ENCODE measurements around the gene BABAM2. TPM values are rescaled to one million over a fixed set of nuclear protein-coding genes. Genes with fewer than 3 reads are reported as not detected.

The BABAM2 gene
- total and polyA plus RNA-seq, 10 of the 15 experiments (the other 5 are each of a cell fraction or from before 2014, with no cell fraction given), result 30.7 to 59.9 (median 44.5) TPM

- DNase-seq (ENCODE audit: low read depth, low spot score), result no peak
- POLR2A ChIA-PET, result no interaction called here
- SMC1A ChIA-PET (ENCODE audit: uncharacterized antibody, unreplicated experiment), result interaction anchor here (0.6 kb wide), 1 partner anchor 168 kb away, joined by 3 read pairs; no protein-coding TSS in a partner anchor
- Histone ChIP-seq H3K4me1 (ENCODE audit: control insufficient read depth, insufficient read depth, low read length) (peaks cover 13% of the 10 kb centered on the region), H3K9ac (ENCODE audit: control insufficient read depth, insufficient read depth, low read length) (no peak overlapping the region), H3K36me3 (ENCODE audit: control insufficient read depth in 2 of 2, insufficient read depth in 2 of 2, low read length in 1 of 2) (no peaks in the 10 kb centered on the region), H3K79me2 (ENCODE audit: control insufficient read depth, insufficient read depth, low read length) (no peaks in the 10 kb centered on the region), H4K20me1 (ENCODE audit: control insufficient read depth, insufficient read depth) (no peaks in the 10 kb centered on the region), H2AFZ (ENCODE audit: control insufficient read depth, low read depth, low read length) (no peak overlapping the region), H3K27ac (ENCODE audit: control insufficient read depth, insufficient read depth) (no peak overlapping the region), H3K4me3 (no peak overlapping the region), H3K9me3 (replicated peaks; ENCODE audit: control insufficient read depth, insufficient read depth, low read length) (no peaks in the 10 kb centered on the region), H3K27me3 (replicated peaks in 1 of 2; ENCODE audit: control insufficient read depth in 2 of 2, insufficient read depth in 2 of 2, low read length in 1 of 2) (no peaks in the 10 kb centered on the region), H3K4me2 (ENCODE audit: control insufficient read depth, insufficient read depth) (no peak overlapping the region)
- in situ Hi-C loops (cut with MboI) (no loop called here), intact Hi-C loops (cut with micrococcal nuclease; ENCODE audit: unreplicated experiment) (no loop called here)
- no TSS peak for BruUV-seq (replicated peaks)
- 70% methylated on average over 2 of the region's 2 CpGs for WGBS (ENCODE audit: insufficient coverage, insufficient replicate concordance, low lambda C conversion rate, missing lambda C conversion rate)
- CTCF ChIA-PET, result no interaction called here
- RAD21 ChIA-PET (ENCODE audit: unreplicated experiment), result no interaction called here
- no peak for FAIRE-seq
- no peak for ATAC-seq
- TF ChIP-seq KDM1A (IDR thresholded peaks at IDR 0.05; ENCODE audit: borderline replicate concordance) (no peak), EGR1 (IDR thresholded peaks at IDR 0.05; ENCODE audit: borderline replicate concordance in 1 of 2, low read depth in 2 of 2, low read length in 2 of 2) (no peak), YBX1 (IDR thresholded peaks at IDR 0.05) (no peak), BCLAF1 (IDR thresholded peaks at IDR 0.05) (no peak), RB1 (IDR thresholded peaks at IDR 0.05; ENCODE audit: borderline replicate concordance) (no peak), SMAD5 (IDR thresholded peaks at IDR 0.05; ENCODE audit: low read depth) (no peak), PBX3 (IDR thresholded peaks at IDR 0.05; ENCODE audit: insufficient replicate concordance, low read depth, low read length) (no peak), NFYB (IDR thresholded peaks at IDR 0.05; ENCODE audit: insufficient read depth, low read depth, low read length) (no peak), HCFC1 (IDR thresholded peaks at IDR 0.05; ENCODE audit: low read length) (no peak), USF2 (IDR thresholded peaks at IDR 0.05; ENCODE audit: borderline replicate concordance, low read depth, low read length) (no peak), ETV6 (conservative IDR thresholded peaks at IDR 0.05 in 1 of 2, IDR thresholded peaks at IDR 0.05 in 1 of 2; ENCODE audit: borderline replicate concordance in 1 of 2, low read depth in 1 of 2) (no peak), JUNB (IDR thresholded peaks at IDR 0.05) (no peak), IRF3 (IDR thresholded peaks at IDR 0.05) (no peak), HDGF (IDR thresholded peaks at IDR 0.05) (no peak), BRCA1 (IDR thresholded peaks at IDR 0.05; ENCODE audit: low read depth, low read length) (no peak), NBN (IDR thresholded peaks at IDR 0.05) (no peak)
- TF ChIP-seq, protein P1, sequence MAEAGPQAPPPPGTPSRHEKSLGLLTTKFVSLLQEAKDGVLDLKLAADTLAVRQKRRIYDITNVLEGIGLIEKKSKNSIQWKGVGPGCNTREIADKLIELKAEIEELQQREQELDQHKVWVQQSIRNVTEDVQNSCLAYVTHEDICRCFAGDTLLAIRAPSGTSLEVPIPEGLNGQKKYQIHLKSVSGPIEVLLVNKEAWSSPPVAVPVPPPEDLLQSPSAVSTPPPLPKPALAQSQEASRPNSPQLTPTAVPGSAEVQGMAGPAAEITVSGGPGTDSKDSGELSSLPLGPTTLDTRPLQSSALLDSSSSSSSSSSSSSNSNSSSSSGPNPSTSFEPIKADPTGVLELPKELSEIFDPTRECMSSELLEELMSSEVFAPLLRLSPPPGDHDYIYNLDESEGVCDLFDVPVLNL (IDR thresholded peaks at IDR 0.05; ENCODE audit: low read depth, low read length), result no peak
Measured at GRCh38 chr2:28137221-28137620, 246.7 kb downstream of the BABAM2 start.
